ENCODE results near the gene ASB8. TPM values are rescaled to one million over a fixed set of nuclear protein-coding genes. Genes with fewer than 3 reads are reported as not detected.

ASB8 gene
- total RNA-seq, 1 experiment from 2014 or later, result 19.2 TPM

Small RNA genes lying within 50 kb of the gene (microRNA-seq; reads per million reads assigned to microRNA genes)
- gene MIR6505, result 1.1 reads per million

Other genes with a start within 250 kb of the ASB8 start
- gene TMEM106C, start 193.9 kb downstream of the ASB8 start, total RNA-seq (2022), result 67.2 and 77.3 TPM in 2 replicates
- 0.50 TPM in 1 of 2 replicates, not detected in the other for gene COL2A1, start 153.0 kb downstream of the ASB8 start, total RNA-seq (2022)
- gene SENP1, start 51.4 kb downstream of the ASB8 start, total RNA-seq (2022), result 15.6 and 17.7 TPM in 2 replicates
- gene PFKM, start 38.2 kb downstream of the ASB8 start, total RNA-seq (2022), result 33.3 and 39.4 TPM in 2 replicates
- 0.45 and 0.51 TPM in 2 replicates for gene CCDC184, start 26.1 kb upstream of the ASB8 start, total RNA-seq (2022)
- not detected in 2 replicates for gene OR10AD1, start 45.8 kb upstream of the ASB8 start, total RNA-seq (2022)
- 9.0 and 9.3 TPM in 2 replicates for gene ZNF641, start 193.4 kb upstream of the ASB8 start, total RNA-seq (2022)

Measured in Calu3 (cell line).